ENCODE measurements around the gene CLEC2A.

DNA sequence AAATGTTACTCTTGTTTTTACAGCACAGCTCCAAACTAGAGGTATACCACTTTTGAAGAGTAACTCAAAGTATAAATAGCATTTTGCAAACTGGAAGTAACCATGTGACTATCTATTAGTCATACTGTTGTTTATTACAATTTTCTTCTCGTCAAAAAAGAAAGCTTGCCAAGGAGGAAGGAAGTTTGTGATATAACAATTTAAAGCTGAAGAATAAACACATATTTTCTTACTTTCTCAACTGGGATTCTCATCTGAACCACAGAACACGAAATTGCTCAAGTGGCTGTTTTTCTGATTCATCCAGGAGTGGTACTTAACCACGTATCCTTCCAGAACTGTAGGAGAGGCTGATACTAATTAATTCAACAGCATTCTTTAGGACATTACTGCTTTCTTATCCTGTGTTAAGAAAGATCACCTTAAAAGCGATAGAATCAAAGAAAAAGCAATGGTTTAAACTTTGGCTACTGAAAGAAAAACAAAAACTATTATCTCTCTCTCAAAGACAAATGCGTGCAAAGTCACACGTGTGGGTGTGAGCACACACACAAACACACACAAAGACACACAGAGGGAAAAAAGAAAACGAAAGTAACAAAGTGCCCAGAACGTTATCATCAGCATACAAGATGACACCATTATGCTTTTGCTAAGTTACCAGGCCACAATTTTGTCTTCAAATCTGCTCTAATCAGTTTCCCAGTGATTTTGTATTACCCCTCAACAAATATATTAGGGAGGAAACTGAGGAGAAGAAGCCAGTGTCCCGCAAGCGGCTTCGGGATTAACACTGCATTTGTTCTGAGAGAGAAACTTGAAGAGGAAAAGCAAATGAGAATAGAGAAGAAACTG lies 62.6 kb downstream of the CLEC2A start, which contains the start of gene CLEC2B:
- no peak for TF ChIP-seq TAF1 (IDR thresholded peaks at IDR 0.05; ENCODE audit: low read depth, low read length)
- no peak for TF ChIP-seq POLR2AphosphoS5 (IDR thresholded peaks at IDR 0.05; ENCODE audit: low read depth, low read length)
- TF ChIP-seq POLR2A (IDR thresholded peaks at IDR 0.05; ENCODE audit: low read depth, low read length) = no peak
- no peak for TF ChIP-seq PAX5 (IDR thresholded peaks at IDR 0.05; ENCODE audit: insufficient read depth, low read length, severe bottlenecking)
- TF ChIP-seq POU2F2 (IDR thresholded peaks at IDR 0.05; ENCODE audit: low read depth, low read length) = no peak
- no peak for TF ChIP-seq SPI1 (IDR thresholded peaks at IDR 0.05; ENCODE audit: low read depth, low read length)
